Skeletal muscle satellite cell (primary cell): ENCODE results near the gene SRPRB.

Experiments
- H3K27me3 ChIP-seq: 2 replicates; pipeline ENCODE4 v1.7.0; 2013; ENCODE audit warnings: low read length; ENCODE audit not compliant: control insufficient read depth, insufficient read depth
- H3K36me3 ChIP-seq: 2 replicates; pipeline ENCODE4 v1.7.0; 2013; ENCODE audit warnings: mild to moderate bottlenecking, control low read depth, low read length; ENCODE audit not compliant: insufficient read depth
- H3K4me1 ChIP-seq: 2 replicates; pipeline ENCODE4 v1.7.0; 2013; ENCODE audit warnings: low read length; ENCODE audit not compliant: control insufficient read depth, insufficient read depth
- H3K4me2 ChIP-seq: 2 replicates; pipeline ENCODE4 v1.7.0; 2013; ENCODE audit warnings: mild to moderate bottlenecking, low read length
- H3K4me3 ChIP-seq: 2 replicates; pipeline ENCODE4 v1.7.0; 2013; ENCODE audit warnings: low read length
- H3K9ac ChIP-seq: 2 replicates; pipeline ENCODE4 v1.7.0; 2013; ENCODE audit warnings: mild to moderate bottlenecking, low read depth, low read length, moderate library complexity
- H3K9me3 ChIP-seq: replicated peaks from 2 replicates; pipeline ENCODE4 v1.7.0; 2013; ENCODE audit warnings: mild to moderate bottlenecking, control low read depth, low read length

Gene SRPRB

GRCh38 chr3:133851931-133852330, 46.3 kb downstream of the SRPRB start:
- Histone ChIP-seq H3K4me3 (no peak overlapping the region), H3K4me2 (no peak overlapping the region), H3K4me1 (no peaks in the 10 kb centered on the region), H3K36me3 (no peaks in the 10 kb centered on the region), H3K9ac (no peak overlapping the region), H3K27me3 (peaks cover 30% of the 10 kb centered on the region), H3K9me3 (no peaks in the 10 kb centered on the region)

- Histone ChIP-seq H3K36me3 (no peaks in the 10 kb centered on the region), H3K4me3 (no peak overlapping the region), H3K4me1 (no peaks in the 10 kb centered on the region), H3K9ac (no peak overlapping the region), H3K4me2 (no peak overlapping the region), H3K9me3 (no peaks in the 10 kb centered on the region), H3K27me3 (peaks cover 19% of the 10 kb centered on the region)
Measured at GRCh38 chr3:133853063-133853924, 47.7 kb downstream of the SRPRB start.

GRCh38 chr3:133853925-133854227, 48.3 kb downstream of the SRPRB start:
- Histone ChIP-seq H3K4me3 (no peak overlapping the region), H3K27me3 (peaks cover 19% of the 10 kb centered on the region), H3K9me3 (no peaks in the 10 kb centered on the region), H3K9ac (no peak overlapping the region), H3K36me3 (no peaks in the 10 kb centered on the region), H3K4me2 (no peak overlapping the region), H3K4me1 (no peaks in the 10 kb centered on the region)

- H3K4me3 ChIP-seq: no peak overlapping the region
- H3K36me3 ChIP-seq: no peaks in the 10 kb centered on the region
- no peaks in the 10 kb centered on the region for H3K9me3 ChIP-seq
- no peak overlapping the region for H3K4me2 ChIP-seq
- H3K9ac ChIP-seq: no peak overlapping the region
- no peaks in the 10 kb centered on the region for H3K4me1 ChIP-seq
- H3K27me3 ChIP-seq: peaks cover 14% of the 10 kb centered on the region
Measured at GRCh38 chr3:133854264-133855001, 48.8 kb downstream of the SRPRB start.

GRCh38 chr3:133855002-133855370, 49.4 kb downstream of the SRPRB start:
- Histone ChIP-seq H3K9ac (no peak overlapping the region), H3K9me3 (no peaks in the 10 kb centered on the region), H3K4me1 (no peaks in the 10 kb centered on the region), H3K4me3 (no peak overlapping the region), H3K36me3 (no peaks in the 10 kb centered on the region), H3K27me3 (peaks cover 9% of the 10 kb centered on the region), H3K4me2 (no peak overlapping the region)

DNA sequence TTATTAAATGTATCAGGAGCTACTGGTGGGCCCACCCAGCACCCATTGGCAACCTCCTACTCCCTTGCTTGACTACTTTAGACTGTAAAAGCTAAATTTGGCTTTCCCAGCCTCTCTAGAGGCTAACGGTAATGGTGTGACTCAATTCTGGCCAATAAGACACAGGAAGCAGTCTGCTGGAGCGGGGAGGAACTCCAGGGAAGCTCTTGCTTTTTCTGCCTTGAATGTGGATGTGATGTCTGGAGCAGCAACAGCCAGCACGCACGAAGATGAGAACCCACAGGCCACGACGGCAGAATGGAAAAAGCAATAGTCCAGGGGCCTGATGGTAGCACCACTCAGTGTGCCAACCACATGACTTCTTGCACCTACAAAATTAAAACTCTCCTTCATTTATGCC, 50.2 kb downstream of the SRPRB start:
- Histone ChIP-seq H3K4me1 (no peaks in the 10 kb centered on the region), H3K36me3 (no peaks in the 10 kb centered on the region), H3K4me2 (no peak overlapping the region), H3K4me3 (no peak overlapping the region), H3K27me3 (peaks cover 5% of the 10 kb centered on the region), H3K9me3 (no peaks in the 10 kb centered on the region), H3K9ac (no peak overlapping the region)

GRCh38 chr3:133856316-133856715, 50.7 kb downstream of the SRPRB start:
- Histone ChIP-seq H3K9ac (no peak overlapping the region), H3K9me3 (no peaks in the 10 kb centered on the region), H3K4me3 (no peak overlapping the region), H3K4me2 (no peak overlapping the region), H3K27me3 (peaks cover 2% of the 10 kb centered on the region), H3K4me1 (no peaks in the 10 kb centered on the region), H3K36me3 (no peaks in the 10 kb centered on the region)

- Histone ChIP-seq H3K9me3 (no peaks in the 10 kb centered on the region), H3K4me3 (no peak overlapping the region), H3K27me3 (no peaks in the 10 kb centered on the region), H3K36me3 (no peaks in the 10 kb centered on the region), H3K4me2 (no peak overlapping the region), H3K4me1 (no peaks in the 10 kb centered on the region), H3K9ac (no peak overlapping the region)
Measured at GRCh38 chr3:133857767-133858166, 52.2 kb downstream of the SRPRB start.

- H3K4me3 ChIP-seq: no peak overlapping the region
- no peaks in the 10 kb centered on the region for H3K36me3 ChIP-seq
- no peak overlapping the region for H3K4me2 ChIP-seq
- H3K9ac ChIP-seq: no peak overlapping the region
- H3K9me3 ChIP-seq: no peaks in the 10 kb centered on the region
- peaks cover 3% of the 10 kb centered on the region for H3K27me3 ChIP-seq
- H3K4me1 ChIP-seq: no peaks in the 10 kb centered on the region
Measured at GRCh38 chr3:133859381-133860234, 54.0 kb downstream of the SRPRB start.

GRCh38 chr3:133860519-133860918, 54.9 kb downstream of the SRPRB start:
- Histone ChIP-seq H3K27me3 (peaks cover 8% of the 10 kb centered on the region), H3K4me2 (no peak overlapping the region), H3K4me3 (no peak overlapping the region), H3K9me3 (no peaks in the 10 kb centered on the region), H3K36me3 (no peaks in the 10 kb centered on the region), H3K4me1 (no peaks in the 10 kb centered on the region), H3K9ac (no peak overlapping the region)

GRCh38 chr3:133862161-133862560, 56.5 kb downstream of the SRPRB start:
- Histone ChIP-seq H3K36me3 (no peaks in the 10 kb centered on the region), H3K9me3 (no peaks in the 10 kb centered on the region), H3K4me2 (no peak overlapping the region), H3K9ac (no peak overlapping the region), H3K27me3 (peaks cover 23% of the 10 kb centered on the region), H3K4me3 (no peak overlapping the region), H3K4me1 (no peaks in the 10 kb centered on the region)
